AG04450 (cell line): Measurements from ENCODE around the gene UPK2. TPM values are rescaled to one million over a fixed set of nuclear protein-coding genes. Genes with fewer than 3 reads are reported as not detected.
"Not testable (repeated sequence)": the region's sequence is repeated elsewhere in the genome, so short reads cannot be mapped to it uniquely, and the experiment has no call there.

Source experiments
- CTCF ChIA-PET: fragments of 300-600, 350-600 bp; formaldehyde crosslinking; extraction: SDS; loops from one replicate; lab custom pipeline; 2022; ENCODE audit warnings: antibody characterized with exemption, inconsistent platforms; lab: Charles Lee
- POLR2A ChIA-PET: fragments of 350-600 bp; formaldehyde crosslinking; extraction: SDS; loops from one replicate; lab custom pipeline; 2021; ENCODE audit warnings: antibody characterized with exemption, inconsistent platforms; lab: Yijun Ruan, JAX
- DNase-seq: peaks from one replicate; pipeline ENCODE4 v3.0.0-alpha.2; 2011; ENCODE audit warnings: low read depth, low spot score
- H3K27ac ChIP-seq: one replicate; pipeline ENCODE4 v1.5.1; 2012; ENCODE audit warnings: low read depth, low read length, control low read depth
- H3K27me3 ChIP-seq: one replicate; pipeline ENCODE4 v1.6.0; 2012; ENCODE audit warnings: low read length; ENCODE audit not compliant: control insufficient read depth, insufficient read depth
- H3K4me3 ChIP-seq: 2 replicates; pipeline ENCODE4 v1.5.1; 2011; ENCODE audit warnings: mild to moderate bottlenecking, low read depth, low read length, control low read depth
- H3K9me3 ChIP-seq: 2 replicates; pipeline ENCODE4 v1.5.1; 2012; ENCODE audit warnings: low read length; ENCODE audit not compliant: control insufficient read depth, insufficient read depth
- CTCF ChIP-seq: IDR thresholded peaks from 2 replicates; pipeline ENCODE4 v1.5.1; 2011; ENCODE audit warnings: low read depth, low read length, control low read depth, inconsistent platforms
- polyA plus RNA-seq: library from polyadenylated mRNA; depleted of rRNA; stranded (reverse); fragments of >200 nt; gene quantifications from 2 replicates; pipeline ENCODE4 v1.2.3, GENCODE V29; 2011

Gene UPK2
- polyA plus RNA-seq, 1 experiment = not detected

DNA sequence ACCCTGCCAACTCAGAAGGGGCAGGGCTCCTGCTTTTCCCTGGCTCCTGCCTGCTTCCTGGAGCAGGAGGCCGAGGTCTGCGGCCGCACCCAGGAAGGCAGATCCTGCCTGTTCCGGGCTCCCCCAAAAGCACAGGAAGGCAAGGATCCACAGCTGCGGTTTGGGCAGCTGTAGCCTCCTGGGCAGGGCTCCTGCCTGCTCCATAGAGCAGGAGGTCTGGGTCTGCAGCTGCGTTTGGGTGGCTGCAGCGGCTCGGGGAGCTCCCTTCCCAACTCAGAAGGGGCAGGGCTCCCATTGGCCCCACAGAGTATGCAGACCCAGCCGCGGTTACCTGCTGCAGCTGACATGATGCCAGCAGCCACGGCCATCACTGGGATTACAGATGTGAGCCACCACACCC lies 5.5 kb downstream of the UPK2 start:
- ChIA-PET POLR2A (interaction anchor here (0.6 kb wide), 1 partner anchor 199 kb away, joined by 7 read pairs; no protein-coding TSS in a partner anchor), CTCF (no interaction called here)
- DNase-seq = no peak
- no peaks in the 10 kb centered on the region for H3K9me3 ChIP-seq
- H3K27me3 ChIP-seq = peaks cover 12% of the 10 kb centered on the region
- H3K4me3 ChIP-seq = no peak overlapping the region
- TF ChIP-seq CTCF = no peak
- no peak overlapping the region for H3K27ac ChIP-seq

DNA sequence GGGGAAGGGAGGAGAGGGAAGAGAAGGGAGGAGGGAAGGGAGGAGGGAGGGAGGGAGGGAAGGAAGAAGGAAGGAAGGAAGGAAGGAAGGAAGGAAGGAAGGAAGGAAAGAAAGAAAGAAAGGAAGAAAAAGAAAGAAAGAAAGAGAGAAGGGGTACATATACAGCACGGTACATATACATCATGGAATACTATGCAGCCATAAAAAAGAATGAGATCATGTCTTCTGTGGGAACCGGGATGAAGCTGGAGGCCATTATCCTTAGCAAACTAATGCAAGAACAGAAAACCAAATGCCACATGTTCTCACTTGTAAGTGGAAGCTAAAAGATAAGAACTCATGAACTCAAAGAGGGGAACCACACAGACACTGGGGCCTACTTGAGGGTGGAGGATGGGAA lies 13.4 kb downstream of the UPK2 start:
- DNase-seq, H3K4me3 ChIP-seq, H3K9me3 ChIP-seq, CTCF ChIA-PET, H3K27me3 ChIP-seq, POLR2A ChIA-PET, H3K27ac ChIP-seq: not testable (repeated sequence)

GRCh38 chr11:118971646-118972045 lies 15.5 kb downstream of the UPK2 start, which contains the start of gene FOXR1:
FOXR1 (plus strand) TSS chr11:118971761; CDS start chr11:118971932, 171 bp downstream.
- peaks cover 13% of the 10 kb centered on the region for H3K27me3 ChIP-seq
- ChIA-PET POLR2A (no interaction called here), CTCF (no interaction called here)
- H3K27ac ChIP-seq = no peak within 1 kb of the TSS
- H3K9me3 ChIP-seq = peaks cover 7% of the 10 kb centered on the region; the same call in 1 of the 2 replicates
- no peak for TF ChIP-seq CTCF
- DNase-seq = no peak
- no peak within 1 kb of the TSS for H3K4me3 ChIP-seq

DNA sequence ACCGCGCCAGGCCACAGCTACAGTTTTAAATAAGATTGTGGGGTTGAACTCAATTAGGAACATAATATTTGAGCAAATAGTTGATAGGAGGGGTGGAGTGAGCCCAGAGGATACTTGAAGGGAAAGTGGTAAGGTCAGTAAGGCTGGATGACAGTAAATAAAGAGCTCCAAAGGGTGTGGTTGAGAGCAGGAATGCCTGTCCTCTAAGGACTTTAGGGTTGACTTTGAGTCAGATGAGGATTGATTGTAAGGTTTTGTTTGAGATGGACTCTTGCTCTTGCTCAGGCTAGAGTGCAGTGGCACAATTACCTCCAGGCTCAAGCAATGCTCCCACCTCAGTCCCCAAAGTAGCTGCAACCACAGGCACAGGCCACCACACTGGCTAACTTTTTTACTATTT lies 17.9 kb downstream of the UPK2 start:
- H3K27ac ChIP-seq = no peak overlapping the region
- peaks cover 7% of the 10 kb centered on the region; the same call in 1 of the 2 replicates for H3K9me3 ChIP-seq
- no peak for TF ChIP-seq CTCF
- no peak for DNase-seq
- no peak overlapping the region for H3K4me3 ChIP-seq
- ChIA-PET POLR2A (no interaction called here), CTCF (no interaction called here)
- peaks cover 11% of the 10 kb centered on the region for H3K27me3 ChIP-seq

GRCh38 chr11:118975771-118976709 lies 19.9 kb downstream of the UPK2 start:
- H3K27me3 ChIP-seq = peaks cover 18% of the 10 kb centered on the region
- no peak for TF ChIP-seq CTCF
- H3K4me3 ChIP-seq = no peak overlapping the region
- ChIA-PET CTCF (no interaction called here), POLR2A (no interaction called here)
- H3K9me3 ChIP-seq = peaks cover 7% of the 10 kb centered on the region; the same call in 1 of the 2 replicates
- no peak overlapping the region for H3K27ac ChIP-seq
- no peak for DNase-seq
